CD4-positive, alpha-beta T cell treated with Interleukin-4 for 4 hours (primary cell): Measurements from ENCODE around the gene CWC25.
"Not testable (repeated sequence)": the region's sequence is repeated elsewhere in the genome, so short reads cannot be mapped to it uniquely, and the experiment has no call there.

Experiments
- DNase-seq: peaks from one replicate; pipeline ENCODE4 v3.0.0-alpha.2; 2020

Gene CWC25

GRCh38 chr17:38852771-38853291 is 27.7 kb upstream of the CWC25 start:
- peak; percentile 33 for DNase-seq

GRCh38 chr17:38851434-38851833 is 26.3 kb upstream of the CWC25 start:
- DNase-seq = no peak

GRCh38 chr17:38850374-38850773 is 25.3 kb upstream of the CWC25 start:
- no peak for DNase-seq

GRCh38 chr17:38848939-38849605 is 24.0 kb upstream of the CWC25 start:
- DNase-seq = no peak

GRCh38 chr17:38848557-38848891 is 23.4 kb upstream of the CWC25 start:
- no peak for DNase-seq

- DNase-seq = no peak
Measured at GRCh38 chr17:38844261-38844757, 19.2 kb upstream of the CWC25 start.

- DNase-seq = no peak
Measured at GRCh38 chr17:38825762-38826247, 684 bp upstream of the CWC25 start.

- peak; percentile 15 for DNase-seq
Measured at GRCh38 chr17:38815576-38816193, 9.4 kb downstream of the CWC25 start.

- no peak for DNase-seq
Measured at GRCh38 chr17:38809828-38810227, 15.3 kb downstream of the CWC25 start.

- DNase-seq = no peak
Measured at GRCh38 chr17:38800237-38800760, 24.8 kb downstream of the CWC25 start.

GRCh38 chr17:38799501-38800236 is 25.5 kb downstream of the CWC25 start, which contains the start of gene PIP4K2B:
PIP4K2B (minus strand) TSS chr17:38799556; CDS start chr17:38799424, 132 bp downstream.
- peak; percentile 93 for DNase-seq

GRCh38 chr17:38798614-38799500 is 26.3 kb downstream of the CWC25 start:
- DNase-seq = peak; percentile 43

- DNase-seq = no peak
Measured at GRCh38 chr17:38797828-38798227, 27.3 kb downstream of the CWC25 start.

- DNase-seq = no peak
Measured at GRCh38 chr17:38797158-38797490, 28.0 kb downstream of the CWC25 start.

- DNase-seq = no peak
Measured at GRCh38 chr17:38796451-38797157, 28.5 kb downstream of the CWC25 start.

GRCh38 chr17:38794221-38794620 is 30.9 kb downstream of the CWC25 start:
- no peak for DNase-seq

GRCh38 chr17:38791162-38791561 is 34.0 kb downstream of the CWC25 start:
- DNase-seq = no peak

GRCh38 chr17:38790148-38790707 is 34.9 kb downstream of the CWC25 start:
- not testable (repeated sequence) for DNase-seq

GRCh38 chr17:38789185-38789584 is 35.9 kb downstream of the CWC25 start:
- DNase-seq = no peak

GRCh38 chr17:38787999-38788398 is 37.1 kb downstream of the CWC25 start:
- not testable (repeated sequence) for DNase-seq

- no peak for DNase-seq
Measured at GRCh38 chr17:38786372-38786771, 38.7 kb downstream of the CWC25 start.
